Measurements from ENCODE around the gene PHYKPL.

DNA sequence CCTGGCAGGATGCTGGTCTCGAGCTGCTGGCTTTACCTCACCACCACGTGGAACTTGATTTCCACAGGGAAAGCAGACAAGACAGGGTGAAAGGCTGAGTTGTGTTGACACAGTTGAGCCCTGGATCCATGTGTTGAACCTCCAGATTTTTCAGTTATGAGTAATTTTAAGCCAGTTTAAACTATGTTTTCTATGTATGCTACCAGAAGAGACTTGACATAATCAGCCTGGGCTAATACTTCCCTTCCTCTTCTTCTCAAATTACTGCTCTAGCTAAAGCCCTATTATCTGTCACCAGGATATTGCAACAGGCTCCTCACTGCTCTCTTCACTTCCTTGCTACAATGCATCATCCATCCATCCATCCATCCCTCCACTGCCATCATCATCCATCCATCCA lies 12.0 kb upstream of the PHYKPL start:
- TF ChIP-seq, protein P1, sequence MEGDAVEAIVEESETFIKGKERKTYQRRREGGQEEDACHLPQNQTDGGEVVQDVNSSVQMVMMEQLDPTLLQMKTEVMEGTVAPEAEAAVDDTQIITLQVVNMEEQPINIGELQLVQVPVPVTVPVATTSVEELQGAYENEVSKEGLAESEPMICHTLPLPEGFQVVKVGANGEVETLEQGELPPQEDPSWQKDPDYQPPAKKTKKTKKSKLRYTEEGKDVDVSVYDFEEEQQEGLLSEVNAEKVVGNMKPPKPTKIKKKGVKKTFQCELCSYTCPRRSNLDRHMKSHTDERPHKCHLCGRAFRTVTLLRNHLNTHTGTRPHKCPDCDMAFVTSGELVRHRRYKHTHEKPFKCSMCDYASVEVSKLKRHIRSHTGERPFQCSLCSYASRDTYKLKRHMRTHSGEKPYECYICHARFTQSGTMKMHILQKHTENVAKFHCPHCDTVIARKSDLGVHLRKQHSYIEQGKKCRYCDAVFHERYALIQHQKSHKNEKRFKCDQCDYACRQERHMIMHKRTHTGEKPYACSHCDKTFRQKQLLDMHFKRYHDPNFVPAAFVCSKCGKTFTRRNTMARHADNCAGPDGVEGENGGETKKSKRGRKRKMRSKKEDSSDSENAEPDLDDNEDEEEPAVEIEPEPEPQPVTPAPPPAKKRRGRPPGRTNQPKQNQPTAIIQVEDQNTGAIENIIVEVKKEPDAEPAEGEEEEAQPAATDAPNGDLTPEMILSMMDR (IDR thresholded peaks at IDR 0.05) = no peak
- no peak for TF ChIP-seq POLR2A (IDR thresholded peaks at IDR 0.05)
